Stimulated activated CD4-positive, alpha-beta T cell treated with anti-CD3 and anti-CD28 coated beads, Interleukin-1b, Interleukin-23, amount 100 ng/mL, for 1 hour (primary cell): Measurements from ENCODE around the gene AKAP13.

Experiments used
- DNase-seq, 2 donors: peaks; one replicate each; pipeline ENCODE4 v3.0.0-alpha.2; 2020; ENCODE audit warnings: low read depth in 2 of 2

The AKAP13 gene

DNA sequence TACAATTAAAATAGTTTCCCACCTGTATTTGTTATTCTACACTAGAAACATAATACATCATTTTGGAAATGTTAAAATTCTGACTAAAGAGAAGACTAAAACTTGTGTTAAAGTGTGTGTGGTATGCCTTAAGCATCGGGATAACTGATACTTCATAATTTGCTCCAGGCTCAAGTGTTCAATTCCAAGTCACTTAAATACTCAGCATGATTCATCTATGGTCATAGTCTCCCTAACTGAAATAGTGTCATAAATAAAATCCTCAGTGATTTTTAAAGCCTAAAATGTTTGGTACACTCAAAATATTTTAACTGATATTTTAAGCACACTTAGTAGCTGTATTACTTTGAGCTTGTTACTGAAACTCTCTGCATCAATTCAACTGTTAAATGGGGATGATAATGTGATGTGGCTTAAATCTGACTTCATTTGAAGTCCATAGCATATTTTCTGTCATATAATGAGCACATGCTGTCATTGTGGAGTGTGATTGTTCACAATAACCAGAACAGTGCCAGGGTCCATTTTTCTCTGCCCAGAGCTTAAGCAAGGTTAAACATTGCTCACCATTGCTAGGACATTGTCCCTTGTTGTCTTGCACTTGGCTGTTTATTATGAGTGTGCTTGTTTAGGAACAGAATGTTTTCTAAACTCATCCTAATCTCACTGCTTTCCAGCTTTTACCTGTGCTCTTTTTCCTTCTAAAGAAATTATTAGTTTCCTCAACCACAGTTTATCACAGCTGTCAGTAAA lies 292.1 kb downstream of the AKAP13 start:
- DNase-seq = no peak

DNA sequence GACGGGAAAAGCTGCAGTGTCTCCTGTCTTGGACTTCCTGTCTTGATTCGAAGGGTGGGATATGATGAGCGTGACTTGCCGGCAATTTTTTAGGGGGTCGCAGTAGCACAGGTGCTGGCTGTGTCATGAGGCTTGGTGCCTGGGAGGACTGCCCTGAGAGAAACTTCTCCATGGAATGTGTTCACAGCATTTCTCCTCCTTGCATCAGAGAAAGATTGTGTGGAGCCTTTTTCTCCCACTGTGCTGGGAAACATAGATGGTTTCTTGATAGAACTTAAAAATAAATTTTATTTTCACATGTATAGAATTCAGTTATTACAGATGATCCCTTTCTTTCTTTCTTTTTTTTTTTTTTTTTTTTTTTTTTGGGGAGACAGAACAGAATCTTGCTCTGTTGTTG lies 292.9 kb downstream of the AKAP13 start:
- DNase-seq = no peak

GRCh38 chr15:85676342-85677098 lies 296.1 kb downstream of the AKAP13 start:
- no peak for DNase-seq

DNA sequence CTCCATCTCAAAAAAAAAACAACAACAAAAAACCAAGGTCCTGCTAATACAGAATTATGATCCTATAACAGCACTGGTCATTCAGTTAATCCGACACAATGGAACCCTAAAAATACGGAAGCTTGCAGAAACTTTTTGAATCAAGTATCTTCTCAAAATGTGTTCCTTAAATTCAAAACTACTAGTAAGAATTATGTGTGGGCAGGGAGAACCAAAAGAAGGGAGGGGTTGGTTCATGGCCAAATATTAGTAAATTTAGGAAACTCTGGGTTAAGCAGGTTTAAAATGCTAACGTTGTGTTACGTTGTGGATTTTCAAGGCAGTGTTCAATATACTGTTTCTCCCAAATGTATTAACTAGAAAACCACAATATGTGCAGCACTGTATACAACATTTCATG lies 298.8 kb downstream of the AKAP13 start:
- no peak for DNase-seq

GRCh38 chr15:85681386-85681785 lies 301.0 kb downstream of the AKAP13 start:
- no peak for DNase-seq

DNA sequence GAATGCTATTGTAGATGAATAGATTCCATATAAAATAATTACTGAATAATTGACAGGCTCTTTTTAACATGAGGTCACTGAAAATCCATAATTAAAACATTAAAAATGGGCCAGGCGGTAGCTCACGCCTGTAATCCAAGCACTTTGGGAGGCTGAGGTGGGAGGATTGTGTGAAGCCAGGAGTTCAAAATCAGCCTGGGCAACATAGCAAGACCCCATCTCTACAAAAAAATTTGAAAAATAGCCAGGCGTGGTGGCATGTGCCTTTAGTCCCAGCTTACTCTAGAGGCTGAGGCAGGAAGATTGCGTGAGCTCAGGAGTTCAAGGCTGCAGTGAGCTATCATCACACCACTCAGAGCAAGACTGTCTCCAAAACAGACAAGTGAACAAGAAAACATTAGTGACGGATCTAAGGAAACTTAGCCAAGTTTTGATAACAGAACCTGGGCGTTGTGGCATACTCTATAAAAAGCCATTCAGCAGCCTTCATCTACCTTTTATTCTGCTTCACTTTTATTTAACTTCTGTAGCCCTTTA lies 303.8 kb downstream of the AKAP13 start:
- DNase-seq = no peak

DNA sequence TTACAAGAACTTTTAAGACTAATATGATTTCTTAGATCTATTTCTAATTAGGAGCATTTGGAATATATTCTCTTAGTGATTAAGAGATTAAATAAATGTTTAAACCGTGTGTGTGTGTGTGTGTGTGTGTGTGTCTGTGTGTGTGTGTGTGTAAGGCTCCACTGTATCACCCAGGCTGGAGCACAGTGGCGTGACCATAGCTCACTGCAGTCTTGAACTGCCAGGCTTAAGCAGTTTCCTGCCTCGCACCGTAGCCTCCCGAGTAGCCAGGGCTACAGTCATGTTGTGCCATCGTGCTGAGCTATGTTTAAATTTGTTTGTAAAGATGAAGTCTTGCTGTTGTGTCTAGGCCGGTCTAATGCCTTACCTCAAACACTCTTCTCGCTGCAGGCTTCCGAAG lies 305.0 kb downstream of the AKAP13 start:
- no peak for DNase-seq

- DNase-seq = no peak
These were observed 306.9 kb downstream of the AKAP13 start for GRCh38 chr15:85687329-85687728.

- no peak for DNase-seq
These were observed 308.3 kb downstream of the AKAP13 start for GRCh38 chr15:85688711-85689110.

- DNase-seq = no peak
These were observed 309.3 kb downstream of the AKAP13 start for GRCh38 chr15:85689729-85690128.

GRCh38 chr15:85690561-85691231 lies 310.3 kb downstream of the AKAP13 start:
- no peak for DNase-seq

DNA sequence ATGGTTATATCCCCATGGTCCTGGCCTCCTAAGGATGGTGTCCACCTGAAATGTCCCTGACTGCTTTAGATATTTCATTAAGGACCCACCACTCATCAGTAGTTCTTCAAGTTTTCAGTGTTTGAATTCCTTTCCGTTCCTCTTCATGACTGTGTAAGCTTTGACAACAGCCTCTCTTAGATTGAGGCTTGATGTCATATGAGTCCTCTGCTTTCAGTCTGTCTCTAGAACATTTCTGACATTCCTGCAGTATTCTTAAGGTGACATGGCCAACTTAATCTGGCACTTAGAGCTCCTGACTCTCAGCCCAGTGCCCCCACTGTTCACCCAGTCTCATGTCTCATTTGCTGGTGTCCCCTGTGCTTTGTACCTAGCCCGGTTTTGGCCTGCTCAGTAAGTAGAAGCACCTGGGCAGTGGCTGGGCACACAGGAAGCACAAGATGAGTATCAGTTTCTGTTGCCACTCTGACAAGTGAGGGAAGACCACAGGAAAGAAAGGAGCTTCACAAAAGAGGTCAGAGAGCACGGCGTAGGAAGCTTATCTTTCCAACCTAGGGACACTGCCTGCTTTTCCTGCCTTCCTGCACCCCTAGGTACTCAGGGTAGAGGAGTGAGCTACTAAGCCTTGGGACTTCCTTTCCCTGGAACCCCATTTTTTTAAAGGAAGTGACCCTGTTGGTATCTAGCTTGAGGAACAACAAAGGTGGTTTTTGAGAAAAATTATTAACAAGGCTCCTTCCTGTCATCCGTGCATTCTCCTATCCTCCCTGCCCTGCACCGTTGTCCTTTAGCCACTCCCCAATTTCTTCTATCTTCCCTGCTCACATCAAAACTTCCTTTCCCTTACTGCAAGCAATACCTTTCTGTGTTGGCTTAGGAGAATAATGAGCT lies 311.2 kb downstream of the AKAP13 start:
- no peak for DNase-seq

- DNase-seq = no peak
These were observed 311.9 kb downstream of the AKAP13 start for GRCh38 chr15:85692321-85692720.

DNA sequence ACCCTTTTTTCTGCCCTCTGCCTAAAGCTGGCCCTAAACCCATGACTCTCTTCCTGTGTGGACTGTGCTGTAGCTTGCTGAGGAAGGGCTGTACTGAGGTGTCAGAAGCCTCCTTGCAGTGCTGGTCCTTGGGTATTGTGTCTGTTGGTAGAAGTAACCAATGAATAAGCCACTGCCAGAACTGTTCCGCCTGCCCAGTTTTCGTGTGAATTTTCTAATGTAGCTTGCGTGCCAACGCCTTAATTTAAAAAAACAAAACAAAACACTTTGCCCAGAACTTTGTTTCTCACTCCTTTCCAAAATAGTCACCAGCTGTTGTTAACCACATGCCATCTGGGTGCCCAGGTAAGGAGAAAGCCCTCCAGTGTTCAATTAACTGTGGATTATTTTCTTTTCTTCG lies 312.5 kb downstream of the AKAP13 start:
- no peak for DNase-seq

- DNase-seq = no peak
These were observed 312.9 kb downstream of the AKAP13 start for GRCh38 chr15:85693277-85693676.

DNA sequence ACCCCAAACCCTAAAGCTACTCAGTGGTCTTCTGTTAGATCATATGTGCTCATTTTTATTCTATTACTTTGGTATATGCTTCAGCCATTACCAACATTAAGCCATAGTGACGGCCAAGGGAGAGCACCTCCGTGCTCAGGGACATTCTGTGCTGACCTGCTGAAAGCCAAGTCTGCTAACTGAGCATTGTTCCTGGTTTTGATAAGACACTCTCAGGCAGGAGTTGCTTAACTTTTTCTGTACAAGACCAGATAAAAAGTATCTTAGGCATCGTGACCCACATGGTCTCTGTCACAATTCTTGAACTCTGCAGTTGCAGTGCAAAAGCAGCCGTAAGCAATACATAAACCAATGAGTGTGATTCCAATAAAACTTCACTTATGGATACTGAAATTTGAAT lies 313.7 kb downstream of the AKAP13 start:
- DNase-seq = no peak

DNA sequence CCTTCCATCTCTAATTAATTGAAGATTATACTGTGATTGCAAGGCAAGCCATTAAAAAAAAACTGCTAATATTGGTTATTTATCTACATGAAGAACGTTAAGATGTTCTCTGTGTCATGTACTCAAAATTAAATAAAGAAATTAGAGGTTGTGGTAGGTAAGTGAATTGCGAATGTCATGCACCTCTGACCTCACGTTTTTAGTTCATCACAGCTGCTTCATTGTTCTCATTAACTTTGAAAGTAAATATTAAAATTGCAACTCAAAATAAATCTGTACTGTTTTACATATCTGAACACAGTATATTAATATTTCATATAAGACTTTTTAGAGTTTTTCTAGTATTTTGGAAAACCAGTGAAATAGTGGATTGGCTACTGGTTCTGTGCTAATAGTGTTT lies 320.4 kb downstream of the AKAP13 start:
- no peak for DNase-seq

DNA sequence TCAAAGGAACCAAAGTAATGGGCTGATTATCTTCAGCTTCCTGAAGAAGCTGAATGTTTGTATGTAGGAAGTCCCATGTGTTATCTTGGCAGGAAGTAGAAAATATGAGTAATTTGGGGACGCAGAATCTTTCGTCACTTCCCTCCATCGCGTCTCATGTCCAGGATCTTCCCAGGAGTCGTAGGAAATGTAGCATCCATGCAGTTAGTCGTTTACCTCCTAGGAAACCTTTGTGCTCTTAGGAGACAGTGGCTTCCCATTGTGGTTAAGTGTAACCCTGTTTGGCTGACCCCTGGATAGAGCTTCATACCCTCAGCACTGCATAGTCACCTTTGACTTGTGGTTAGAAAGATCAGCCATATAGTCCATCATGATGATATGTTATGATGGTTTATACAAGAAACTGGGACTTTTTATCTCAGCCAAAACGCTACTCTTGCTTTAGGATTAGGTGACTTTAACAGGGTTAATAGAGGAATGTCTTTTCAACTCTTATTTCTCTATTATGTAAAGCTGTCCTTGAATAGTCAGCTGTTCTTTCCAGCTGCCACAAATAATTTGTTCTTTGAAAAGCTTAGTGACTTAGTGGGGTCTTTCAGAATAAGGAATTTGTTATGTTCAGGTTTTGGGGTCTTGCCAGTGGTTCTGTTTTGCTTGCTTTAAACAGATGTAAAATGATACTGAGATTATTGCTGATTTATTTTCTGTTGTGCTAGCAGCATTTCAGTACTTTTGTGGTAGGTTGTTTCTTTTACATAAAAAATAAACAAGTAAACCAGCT lies 322.1 kb downstream of the AKAP13 start:
- no peak for DNase-seq

- DNase-seq = no peak
These were observed 323.7 kb downstream of the AKAP13 start for GRCh38 chr15:85704066-85704465.

DNA sequence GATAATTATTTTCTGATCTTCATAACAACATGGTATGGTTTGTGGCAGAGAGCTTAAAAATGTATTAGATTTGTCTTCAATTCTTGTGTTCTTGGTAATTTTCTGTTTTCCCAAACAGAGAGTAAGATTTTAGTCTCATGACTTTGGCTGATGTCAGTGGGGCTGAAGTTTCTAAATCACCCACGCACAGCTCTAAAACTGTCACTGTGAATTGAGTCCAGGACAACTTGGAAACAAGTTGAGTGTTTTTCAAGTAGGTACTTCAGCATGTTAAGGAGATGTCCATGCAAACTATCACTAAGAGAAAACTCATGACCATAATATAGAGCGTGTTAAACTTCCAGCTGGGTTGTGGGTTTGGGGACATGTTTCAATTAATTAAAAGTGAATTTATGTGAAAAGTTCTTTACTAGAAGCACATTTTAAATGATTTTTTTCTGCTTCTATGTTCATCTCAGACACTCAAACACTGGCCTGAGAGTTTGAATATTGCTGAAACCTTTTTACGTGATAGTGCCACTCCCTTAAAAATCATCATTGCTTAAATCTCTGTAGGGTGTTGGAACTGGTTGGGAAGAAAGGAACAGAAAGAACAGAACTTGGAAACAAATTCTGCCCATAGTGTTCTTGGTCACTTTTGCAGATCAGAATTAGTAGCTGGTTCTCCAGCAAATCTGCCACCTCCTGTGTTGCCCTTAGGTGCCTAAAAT lies 324.5 kb downstream of the AKAP13 start:
- no peak for DNase-seq
